ENCODE results near the gene PAX5.
"Not testable (repeated sequence)": the region's sequence is repeated elsewhere in the genome, so short reads cannot be mapped to it uniquely, and the experiment has no call there.

Gene PAX5

GRCh38 chr9:37033682-37034304 is at the start of gene PAX5:
TSS of gene PAX5 (minus strand) at chr9:37034268. CDS start at chr9:37034031, 237 bp downstream.
- Histone ChIP-seq H3K27me3 (replicated peaks) (peaks cover 93% of the 10 kb centered on the region), H3K4me3 (ENCODE audit: low read depth, low read length) (no peak within 1 kb of the TSS), H3K27ac (no peak within 1 kb of the TSS), H3K36me3 (replicated peaks) (no peaks in the 10 kb centered on the region)
- in situ Hi-C loops (cut with HindIII; ENCODE audit: low pct_ligation_motif_present, low sequenced_read_pairs), result no loop called here
- no peak for TF ChIP-seq CTCF (IDR thresholded peaks at IDR 0.05; ENCODE audit: low read depth, low read length, missing control alignments)
- no peak for DNase-seq

GRCh38 chr9:37083654-37084053 is 49.6 kb upstream of the PAX5 start:
- peaks cover 8% of the 10 kb centered on the region for H3K36me3 ChIP-seq (replicated peaks)
- no peak for TF ChIP-seq CTCF (IDR thresholded peaks at IDR 0.05; ENCODE audit: low read depth, low read length, missing control alignments)
- no peak overlapping the region for H3K4me3 ChIP-seq (ENCODE audit: low read depth, low read length)
- H3K27me3 ChIP-seq (replicated peaks), result no peaks in the 10 kb centered on the region
- H3K27ac ChIP-seq, result no peak overlapping the region
- DNase-seq, result no peak
- in situ Hi-C loops (cut with HindIII; ENCODE audit: low pct_ligation_motif_present, low sequenced_read_pairs), result no loop called here

- Histone ChIP-seq H3K27ac (no peak overlapping the region), H3K27me3 (replicated peaks) (no peaks in the 10 kb centered on the region), H3K36me3 (replicated peaks) (peaks cover 5% of the 10 kb centered on the region), H3K4me3 (ENCODE audit: low read depth, low read length) (no peak overlapping the region)
- TF ChIP-seq CTCF (IDR thresholded peaks at IDR 0.05; ENCODE audit: low read depth, low read length, missing control alignments), result no peak
- in situ Hi-C loops (cut with HindIII; ENCODE audit: low pct_ligation_motif_present, low sequenced_read_pairs), result no loop called here
- DNase-seq, result peak; percentile 9
Observed at GRCh38 chr9:37082214-37082765, 48.2 kb upstream of the PAX5 start.

GRCh38 chr9:37081507-37081906 is 47.4 kb upstream of the PAX5 start:
- H3K27me3 ChIP-seq (replicated peaks); H3K27ac ChIP-seq; in situ Hi-C loops (cut with HindIII; ENCODE audit: low pct_ligation_motif_present, low sequenced_read_pairs); DNase-seq; H3K4me3 ChIP-seq (ENCODE audit: low read depth, low read length); H3K36me3 ChIP-seq (replicated peaks): not testable (repeated sequence)

GRCh38 chr9:37080165-37080628 is 46.1 kb upstream of the PAX5 start:
- in situ Hi-C loops (cut with HindIII; ENCODE audit: low pct_ligation_motif_present, low sequenced_read_pairs), result not testable (repeated sequence)
- peak overlapping the region; percentile 85 for H3K27ac ChIP-seq
- DNase-seq, result peak; percentile 12

GRCh38 chr9:37079370-37080164 is 45.5 kb upstream of the PAX5 start:
- Histone ChIP-seq H3K27ac (peak overlapping the region; percentile 85), H3K4me3 (ENCODE audit: low read depth, low read length) (peak overlapping the region; percentile 90), H3K36me3 (replicated peaks) (no peaks in the 10 kb centered on the region), H3K27me3 (replicated peaks) (no peaks in the 10 kb centered on the region)
- peak; percentile 89 for DNase-seq
- no peak for TF ChIP-seq CTCF (IDR thresholded peaks at IDR 0.05; ENCODE audit: low read depth, low read length, missing control alignments)
- in situ Hi-C loops (cut with HindIII; ENCODE audit: low pct_ligation_motif_present, low sequenced_read_pairs), result no loop called here

More at GRCh38 chr9:37080165-37080628, 46.1 kb upstream of the PAX5 start:
- H3K4me3 ChIP-seq (ENCODE audit: low read depth, low read length), result peak overlapping the region; percentile 90
- not testable (repeated sequence) for H3K36me3 ChIP-seq (replicated peaks); H3K27me3 ChIP-seq (replicated peaks)

- DNase-seq; H3K4me3 ChIP-seq (ENCODE audit: low read depth, low read length); H3K36me3 ChIP-seq (replicated peaks); in situ Hi-C loops (cut with HindIII; ENCODE audit: low pct_ligation_motif_present, low sequenced_read_pairs); H3K27ac ChIP-seq; H3K27me3 ChIP-seq (replicated peaks): not testable (repeated sequence)
Observed at GRCh38 chr9:37074790-37075189, 40.7 kb upstream of the PAX5 start.
